GM12878 (cell line): Measurements from ENCODE around the gene HMHB1. TPM values are rescaled to one million over a fixed set of nuclear protein-coding genes. Genes with fewer than 3 reads are reported as not detected.
A peak's percentile ranks its signal among the peaks of the same experiment; 100 is the strongest.

ENCODE experiments used
- ATAC-seq: fragments of 200-7000 bp; cut with Tn5 transposase; 3 replicates; pipeline ENCODE4 v1.9.1; 2020; ENCODE audit warnings: mild to moderate bottlenecking, moderate library complexity
- BruUV-seq: library from RNA; stranded (reverse); fragments of 400-500 nt; replicated peaks from 2 replicates; lab custom pipeline; 2021; lab: Mats Ljungman, UMichigan
- CTCF ChIA-PET: fragments of 300-600 bp; sonication (Branson Sonifier 250); formaldehyde crosslinking; extraction: SDS; loops from one replicate; lab custom pipeline; 2021; ENCODE audit warnings: inconsistent platforms; lab: Yijun Ruan, JAX
- POLR2A ChIA-PET: fragments of 350-600 bp; formaldehyde crosslinking; extraction: SDS; loops from one replicate; lab custom pipeline; 2021; ENCODE audit warnings: inconsistent platforms; lab: Charles Lee
- RAD21 ChIA-PET: fragments of 300-600 bp; sonication (Branson Sonifier 250); formaldehyde crosslinking; loops from one replicate; lab custom pipeline; 2023; ENCODE audit warnings: antibody characterized with exemption; ENCODE audit not compliant: unreplicated experiment; lab: Charles Lee
- SMC1A ChIA-PET: fragments of 300-600 bp; sonication (Branson Sonifier 250); formaldehyde crosslinking; loops from one replicate; lab custom pipeline; 2023; ENCODE audit not compliant: unreplicated experiment, uncharacterized antibody; lab: Charles Lee
- DNase-seq: peaks from one replicate; pipeline ENCODE4 v3.0.0-alpha.2; 2011; ENCODE audit warnings: low read depth, low spot score
- FAIRE-seq: peaks from 3 replicates; lab custom pipeline; 2011; peaks lifted over from hg19 to GRCh38; lab: Jason Lieb, UNC
- H2AFZ ChIP-seq: 2 replicates; pipeline ENCODE4 v1.6.0; 2011; ENCODE audit warnings: low read depth, low read length, control low read depth; ENCODE audit not compliant: control insufficient read depth
- H3K27ac ChIP-seq: 2 replicates; pipeline ENCODE4 v1.5.1; 2011; ENCODE audit warnings: control low read depth; ENCODE audit not compliant: control insufficient read depth, insufficient read depth
- H3K27me3 ChIP-seq, 2 experiments: replicated peaks in 1 of 2; 2 replicates each; pipeline versions ENCODE4 v1.6.0 to v1.6.1; 2011; ENCODE audit warnings: low read length in 1 of 2; ENCODE audit not compliant: control insufficient read depth in 2 of 2, insufficient read depth in 2 of 2
- H3K36me3 ChIP-seq, 2 experiments: 2 replicates each; pipeline ENCODE4 v1.5.1; 2011; ENCODE audit warnings: low read length in 1 of 2; ENCODE audit not compliant: control insufficient read depth in 2 of 2, insufficient read depth in 2 of 2
- H3K4me1 ChIP-seq: 2 replicates; pipeline ENCODE4 v1.6.1; 2011; ENCODE audit warnings: mild to moderate bottlenecking, low read length, moderate library complexity, mixed read lengths; ENCODE audit not compliant: control insufficient read depth, insufficient read depth
- H3K4me2 ChIP-seq: 2 replicates; pipeline ENCODE4 v1.6.0; 2011; ENCODE audit warnings: control low read depth; ENCODE audit not compliant: control insufficient read depth, insufficient read depth
- H3K4me3 ChIP-seq: fragments of 200-600 bp; sonication (generic); 2 replicates; pipeline ENCODE4 v1.5.1; 2016
- H3K79me2 ChIP-seq: 2 replicates; pipeline ENCODE4 v1.6.0; 2011; ENCODE audit warnings: low read length; ENCODE audit not compliant: control insufficient read depth, insufficient read depth
- H3K9ac ChIP-seq: 2 replicates; pipeline ENCODE4 v1.8.0; 2011; ENCODE audit warnings: low read length, control low read depth, mixed read lengths; ENCODE audit not compliant: control insufficient read depth, insufficient read depth
- H3K9me3 ChIP-seq: replicated peaks from 3 replicates; pipeline ENCODE4 v1.5.1; 2011; ENCODE audit warnings: mild to moderate bottlenecking, low read length; ENCODE audit not compliant: control insufficient read depth, insufficient read depth
- H4K20me1 ChIP-seq: 2 replicates; pipeline ENCODE4 v1.6.0; 2011; ENCODE audit not compliant: control insufficient read depth, insufficient read depth
- BCLAF1 ChIP-seq: fragments of 450-650 bp; IDR thresholded peaks from 2 replicates; pipeline ENCODE4 v1.6.1; 2017; ENCODE audit warnings: antibody characterized with exemption, mild to moderate bottlenecking, moderate library complexity
- EZH2 ChIP-seq: IDR thresholded peaks from 2 replicates; pipeline ENCODE4 v1.6.1; 2012; ENCODE audit warnings: low read depth, mild to moderate bottlenecking, control low read depth, inconsistent platforms, low read length, borderline replicate concordance; ENCODE audit not compliant: control insufficient read depth
- FOS ChIP-seq: IDR thresholded peaks from 3 replicates; pipeline ENCODE4 v1.6.1; 2011; ENCODE audit warnings: borderline replicate concordance; ENCODE audit not compliant: insufficient read length; ENCODE audit errors: extremely low read depth
- IRF5 ChIP-seq: fragments of 450-650 bp; IDR thresholded peaks from 2 replicates; pipeline ENCODE4 v1.6.1; 2017; ENCODE audit warnings: borderline replicate concordance
- JUND ChIP-seq: IDR thresholded peaks from 2 replicates; pipeline ENCODE4 v1.6.1; 2012; ENCODE audit warnings: low read depth, mild to moderate bottlenecking, low read length, improper control_type of control experiment, moderate library complexity
- MYC ChIP-seq: IDR thresholded peaks from 2 replicates; pipeline ENCODE4 v1.6.1; 2011; ENCODE audit warnings: mild to moderate bottlenecking, low read length, moderate library complexity, inconsistent platforms; ENCODE audit not compliant: insufficient read depth, insufficient replicate concordance, insufficient read length, severe bottlenecking
- POLR2AphosphoS2 ChIP-seq: IDR thresholded peaks from 2 replicates; pipeline ENCODE4 v1.6.1; 2011; ENCODE audit warnings: low read depth, mild to moderate bottlenecking, low read length, improper control_type of control experiment, moderate library complexity
- PRDM15 ChIP-seq: fragments of 450-650 bp; formaldehyde crosslinking; IDR thresholded peaks from 2 replicates; pipeline ENCODE4 v1.4.0; 2020; ENCODE audit warnings: mild to moderate bottlenecking, moderate library complexity
- RELA ChIP-seq: fragments of 450-650 bp; IDR thresholded peaks from 2 replicates; pipeline ENCODE4 v1.8.0; 2014; ENCODE audit warnings: borderline replicate concordance; ENCODE audit not compliant: partially characterized antibody
- REST ChIP-seq: IDR thresholded peaks from 2 replicates; pipeline ENCODE4 v1.6.1; 2012; ENCODE audit warnings: mild to moderate bottlenecking, low read depth, low read length
- SREBF2 ChIP-seq: IDR thresholded peaks from 2 replicates; pipeline ENCODE4 v1.6.1; 2012; ENCODE audit warnings: mild to moderate bottlenecking, low read length
- ZBED1 ChIP-seq: IDR thresholded peaks from 2 replicates; pipeline ENCODE4 v1.6.1; 2016; ENCODE audit warnings: borderline replicate concordance
- ZNF274 ChIP-seq: IDR thresholded peaks from one replicate; pipeline ENCODE4 v1.8.0; 2011; ENCODE audit not compliant: insufficient read length, insufficient read depth
- in situ Hi-C: fragments of 300-500 bp; cut with MboI; formaldehyde crosslinking; loops from 9 replicates; pipeline ENCODE4 v1.14.3; 2018; ENCODE audit warnings: mixed read lengths
- intact Hi-C: fragments of 100-400 bp; cut with micrococcal nuclease; formaldehyde crosslinking; loops from one replicate; pipeline ENCODE4 v1.14.2; 2022; ENCODE audit not compliant: unreplicated experiment
- polyA plus RNA-seq, 11 experiments: library from polyadenylated mRNA; depleted of rRNA in 4 of 11; unstranded in 6 of 11; stranded (reverse) in 5 of 11; fragments of >200 nt; fragmentation: Nextera tagmentation in 4 of 11; fragmentation: Illumina TruSeq in 1 of 11; extraction: Ambion mirVana in 4 of 11; extraction: Trizol in 1 of 11; gene quantifications; 1 replicate in 1 of 11; 2 replicates in 10 of 11; pipeline versions ENCODE4 v1.2.1 to v1.2.3, GENCODE V29; 2011 to 2016; ENCODE audit warnings: inconsistent platforms in 2 of 11, missing spikeins in 2 of 11, low read depth in 1 of 11
- total RNA-seq, 4 experiments: library from RNA; depleted of rRNA in 3 of 4; stranded (reverse); fragments of >200 nt in 3 of 4; fragmentation: Illumina TruSeq in 1 of 4; extraction: Trizol in 1 of 4; gene quantifications; 2 replicates each; pipeline versions ENCODE4 v1.2.1 to v1.2.3, GENCODE V29; 2013 to 2021

Gene HMHB1
- total and polyA plus RNA-seq, 10 of the 15 experiments (the other 5 are each of a cell fraction or from before 2014, with no cell fraction given): 0.45 to 20.3 (median 4.6) TPM

- ChIA-PET SMC1A (no interaction called here), POLR2A (no interaction called here), CTCF (no interaction called here), RAD21 (no interaction called here)
- BruUV-seq: no TSS peak
- no peaks in the 10 kb centered on the region for H3K36me3 ChIP-seq
- H3K4me1 ChIP-seq: no peaks in the 10 kb centered on the region
- no peaks in the 10 kb centered on the region for H3K79me2 ChIP-seq
- H3K4me2 ChIP-seq: no peak overlapping the region
- in situ Hi-C loops: no loop called here
- ATAC-seq (no peak), FAIRE-seq (peak; percentile 27), DNase-seq (no peak)
- no peak overlapping the region for H2AFZ ChIP-seq
- no peaks in the 10 kb centered on the region for H3K27me3 ChIP-seq
- intact Hi-C loops: no loop called here
- H3K27ac ChIP-seq: no peak overlapping the region
- no peaks in the 10 kb centered on the region for H4K20me1 ChIP-seq
- H3K9me3 ChIP-seq: no peaks in the 10 kb centered on the region
- no peak overlapping the region for H3K9ac ChIP-seq
- H3K4me3 ChIP-seq: no peak overlapping the region
- no peak for TF ChIP-seq PRDM15 (CRISPR knock-in tag)
- TF ChIP-seq ZNF274: no peak
- TF ChIP-seq SREBF2: no peak
- no peak for TF ChIP-seq REST
- TF ChIP-seq BCLAF1: no peak
- no peak for TF ChIP-seq MYC
- TF ChIP-seq IRF5: no peak
- no peak for TF ChIP-seq FOS
- no peak for TF ChIP-seq EZH2
- no peak for TF ChIP-seq JUND
- no peak for TF ChIP-seq RELA
- TF ChIP-seq ZBED1: no peak
- TF ChIP-seq POLR2AphosphoS2: no peak
These were observed 29.5 kb downstream of the HMHB1 start for GRCh38 chr5:143841446-143841845.
